GM19324 (cell line): ENCODE data around the gene MACF1.
"Not testable (repeated sequence)": the region's sequence is repeated elsewhere in the genome, so short reads cannot be mapped to it uniquely, and the experiment has no call there.

Experiments used
- ATAC-seq: cut with Tn5 transposase; IDR thresholded peaks from one replicate; pipeline ENCODE4 v1.9.1; 2021; ENCODE audit warnings: mild to moderate bottlenecking, moderate library complexity; ENCODE audit not compliant: unreplicated experiment, low FRiP score

Gene MACF1

GRCh38 chr1:39208360-39208759 is 3.9 kb downstream of the MACF1 start:
- ATAC-seq = not testable (repeated sequence)

GRCh38 chr1:39210649-39211048 is 6.2 kb downstream of the MACF1 start:
- no peak for ATAC-seq

GRCh38 chr1:39212499-39212898 is 8.0 kb downstream of the MACF1 start:
- no peak for ATAC-seq

- no peak for ATAC-seq
Observed at GRCh38 chr1:39213511-39214002, 9.1 kb downstream of the MACF1 start.

- no peak for ATAC-seq
Observed at GRCh38 chr1:39214021-39214713, 9.7 kb downstream of the MACF1 start.

- no peak for ATAC-seq
Observed at GRCh38 chr1:39214714-39214997, 10.2 kb downstream of the MACF1 start.

- no peak for ATAC-seq
Observed at GRCh38 chr1:39214998-39215873, 10.7 kb downstream of the MACF1 start.

- ATAC-seq = no peak
Observed at GRCh38 chr1:39216771-39217170, 12.3 kb downstream of the MACF1 start.

- no peak for ATAC-seq
Observed at GRCh38 chr1:39220891-39221870, 16.7 kb downstream of the MACF1 start.

- no peak for ATAC-seq
Observed at GRCh38 chr1:39224295-39224829, 19.9 kb downstream of the MACF1 start.

GRCh38 chr1:39226836-39227235 is 22.3 kb downstream of the MACF1 start:
- ATAC-seq = no peak

GRCh38 chr1:39228252-39228651 is 23.8 kb downstream of the MACF1 start:
- no peak for ATAC-seq

- no peak for ATAC-seq
Observed at GRCh38 chr1:39229504-39229903, 25.0 kb downstream of the MACF1 start.

- ATAC-seq = peak; percentile 72
Observed at GRCh38 chr1:39230261-39231190, 26.0 kb downstream of the MACF1 start.

GRCh38 chr1:39236971-39237370 is 32.5 kb downstream of the MACF1 start:
- ATAC-seq = no peak

- ATAC-seq = no peak
Observed at GRCh38 chr1:39238476-39238875, 34.0 kb downstream of the MACF1 start.

- no peak for ATAC-seq
Observed at GRCh38 chr1:39239968-39240367, 35.5 kb downstream of the MACF1 start.

GRCh38 chr1:39243302-39243701 is 38.8 kb downstream of the MACF1 start:
- ATAC-seq = no peak

GRCh38 chr1:39250460-39251240 is 46.2 kb downstream of the MACF1 start:
- ATAC-seq = no peak
